ENCODE data around the gene PGF.

Gene PGF

DNA sequence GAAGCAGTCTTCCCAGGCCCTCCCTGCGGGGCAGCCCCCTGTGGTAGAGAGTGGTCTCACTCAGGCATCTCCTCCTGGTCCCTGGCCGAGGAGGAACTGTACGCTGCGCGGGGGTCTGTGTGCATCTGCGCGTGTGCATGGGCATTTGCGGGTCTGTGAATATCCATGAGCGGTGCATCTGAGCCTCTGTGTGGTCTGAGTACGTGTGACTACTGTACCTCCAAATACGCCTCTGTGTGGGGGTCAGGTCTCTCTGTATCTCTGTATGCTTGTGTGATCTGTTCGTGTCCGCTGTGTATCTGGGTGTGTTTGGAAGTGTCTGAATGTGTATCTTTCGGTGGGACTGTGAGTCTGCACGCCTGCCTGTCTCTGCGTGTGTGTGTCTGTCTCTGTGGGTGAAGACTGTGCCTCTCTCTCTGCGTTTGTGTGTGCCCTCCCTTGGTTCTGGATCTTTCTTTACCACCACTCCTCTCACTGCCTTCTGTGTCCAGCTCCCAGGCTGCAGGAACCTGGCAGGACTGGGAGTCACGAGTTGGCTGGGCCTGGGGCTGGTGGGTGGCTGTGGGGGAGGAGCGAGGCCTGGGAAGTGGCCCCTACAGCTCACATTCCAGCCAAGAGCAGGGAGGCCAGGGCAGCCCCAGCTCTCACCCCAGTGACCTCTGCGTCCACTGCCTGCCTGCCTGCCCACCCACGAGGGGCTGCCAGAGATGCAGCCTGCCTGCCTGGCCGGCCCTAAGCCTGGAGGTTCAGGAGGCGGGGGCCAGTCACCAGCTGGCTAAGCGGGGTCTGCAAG lies 1.1 kb upstream of the PGF start:
- no peak for DNase-seq (ENCODE audit: low read depth, low spot score)

DNA sequence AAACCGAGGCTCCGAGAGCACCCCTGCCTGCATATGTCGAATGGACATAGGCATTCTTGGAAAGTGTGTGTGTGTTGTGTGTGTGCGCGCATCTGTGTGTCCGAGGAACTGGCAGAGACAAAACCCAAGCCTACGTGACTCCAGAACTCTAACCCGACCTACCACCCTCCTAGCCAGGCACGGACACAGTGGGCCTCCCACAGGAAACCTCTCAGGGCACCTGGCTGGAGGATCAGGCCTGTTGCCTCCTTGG lies 556 bp upstream of the PGF start:
- no peak for DNase-seq (ENCODE audit: low read depth, low spot score)

DNA sequence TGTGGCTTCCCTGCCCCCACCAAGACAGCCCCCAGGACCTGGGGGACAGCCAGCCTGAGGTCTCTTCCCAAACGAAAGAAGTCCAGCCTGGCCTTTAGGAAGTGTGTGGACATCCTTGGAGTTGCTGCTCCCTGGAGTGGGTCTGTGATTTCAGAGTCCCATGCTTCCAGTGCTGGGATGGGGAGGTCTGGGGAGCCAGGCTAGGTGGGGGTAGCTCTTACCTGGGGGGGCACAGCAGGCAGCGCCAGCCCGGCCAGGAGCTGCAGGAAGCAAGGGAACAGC lies 509 bp downstream of the PGF start:
- no peak for DNase-seq (ENCODE audit: low read depth, low spot score)

DNA sequence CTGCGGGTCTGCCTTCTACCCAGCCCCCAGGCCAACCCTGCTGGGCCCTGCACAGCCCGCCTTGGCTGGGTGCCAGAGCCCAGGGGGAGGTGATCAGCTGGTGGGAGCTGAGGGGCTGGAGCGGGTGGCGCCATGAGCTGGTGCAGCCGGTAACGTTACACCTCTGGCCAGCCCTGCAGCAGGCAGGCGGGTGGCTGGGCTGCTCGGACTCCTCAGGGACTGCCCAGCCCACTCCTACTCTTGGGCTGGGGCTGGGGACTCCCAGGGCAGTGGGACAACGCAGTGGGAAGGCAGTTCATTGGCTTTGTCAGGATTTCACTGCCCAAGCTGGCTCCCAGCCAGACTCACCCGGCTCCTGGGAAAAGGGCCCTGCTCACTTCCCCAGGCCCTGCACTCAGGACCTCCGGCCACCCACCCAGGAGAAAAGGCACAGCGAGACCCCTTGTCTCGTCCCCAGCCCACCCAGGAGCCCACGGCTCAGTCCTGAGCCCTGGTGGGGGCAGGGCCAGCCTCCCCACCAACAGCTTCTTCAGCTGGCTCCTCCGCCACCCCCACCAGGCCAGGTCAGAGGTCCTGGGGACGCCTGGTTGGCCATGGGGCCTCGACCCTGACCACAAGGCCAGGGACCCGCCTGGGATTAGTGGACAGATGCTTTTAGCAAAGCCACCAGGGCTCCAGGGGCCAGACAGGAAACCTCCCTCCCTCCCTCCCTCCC lies 1.0 kb downstream of the PGF start:
- DNase-seq (ENCODE audit: low read depth, low spot score) = no peak

DNA sequence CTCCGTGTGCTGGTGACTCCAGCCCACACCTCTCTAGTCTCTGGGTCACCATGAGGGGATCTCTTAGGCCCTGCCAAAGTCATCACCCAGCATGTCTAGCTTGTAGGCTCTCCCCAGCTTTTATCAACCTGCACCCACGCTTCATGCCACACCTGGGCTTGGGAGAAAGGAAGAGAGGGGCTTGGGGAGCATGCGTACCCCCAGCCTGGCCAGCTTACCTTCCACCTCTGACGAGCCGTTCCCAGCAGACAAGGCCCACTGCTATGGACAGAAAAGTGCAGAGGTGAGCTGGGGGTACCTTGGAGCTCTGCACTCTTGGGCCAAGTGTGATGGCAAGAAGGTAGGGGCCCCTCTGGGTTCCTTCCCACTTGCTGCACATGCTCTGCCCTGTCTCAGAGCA lies 1.7 kb downstream of the PGF start:
- no peak for DNase-seq (ENCODE audit: low read depth, low spot score)

DNA sequence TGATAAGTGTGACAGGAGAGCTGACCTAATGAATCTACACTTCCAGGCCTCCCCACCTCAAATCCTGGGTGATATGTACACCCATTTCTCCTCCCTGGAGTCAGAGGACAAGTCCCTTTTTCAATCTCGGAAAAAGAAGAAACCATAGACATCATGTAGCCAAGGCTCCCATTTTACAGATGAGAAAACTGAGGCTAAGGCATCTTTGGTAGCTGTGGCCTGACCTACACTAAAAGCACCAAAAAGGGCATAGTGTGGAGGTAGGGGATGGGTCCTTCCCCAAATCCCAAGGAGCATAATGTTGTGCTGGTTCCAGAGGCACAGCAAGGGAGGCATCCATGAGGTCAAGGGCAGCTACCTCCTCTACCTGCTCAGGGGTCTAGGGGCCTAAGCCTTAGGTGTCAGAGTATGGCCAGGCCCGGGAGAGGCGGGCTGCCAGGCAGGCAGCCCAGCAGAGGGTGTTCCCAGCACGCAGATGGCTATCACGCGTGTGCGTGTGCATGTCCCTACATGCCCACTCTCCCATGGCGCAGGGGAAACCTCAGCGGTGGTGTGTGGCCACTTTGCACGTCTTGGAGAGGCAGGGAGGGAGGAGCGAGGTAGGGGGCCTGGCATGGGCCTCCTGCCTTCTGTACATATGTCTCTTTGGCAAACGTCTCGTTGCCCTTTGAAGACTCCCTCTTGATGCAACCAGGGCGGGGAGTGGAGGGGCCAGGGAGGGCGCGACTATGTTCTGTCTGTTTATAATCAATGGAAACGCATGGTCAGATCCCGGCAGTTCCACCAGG lies 2.5 kb downstream of the PGF start:
- DNase-seq (ENCODE audit: low read depth, low spot score) = no peak

DNA sequence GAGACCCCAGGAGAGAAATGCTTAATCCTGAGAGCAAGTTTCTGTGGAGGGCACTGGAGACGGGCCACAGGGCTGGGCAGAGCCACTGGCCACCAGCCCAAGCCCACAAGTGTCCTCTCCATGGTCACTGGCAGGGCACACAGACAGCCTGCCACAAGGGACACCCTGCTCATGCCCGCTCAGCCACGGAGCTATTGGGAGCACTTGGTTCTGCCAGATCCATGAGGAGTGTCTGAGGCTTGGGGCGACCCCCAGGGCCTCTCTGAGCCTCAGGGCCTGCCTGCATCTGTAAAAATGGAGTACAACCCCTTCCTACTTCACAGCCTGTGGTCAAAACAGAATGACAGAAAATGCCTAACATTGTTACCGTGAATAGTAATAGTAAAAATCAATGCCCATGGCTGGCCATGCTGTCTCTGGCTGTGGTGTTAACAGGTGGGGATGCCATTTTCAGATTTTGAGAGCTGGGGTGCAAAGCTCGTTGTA lies 3.2 kb downstream of the PGF start:
- DNase-seq (ENCODE audit: low read depth, low spot score) = no peak

DNA sequence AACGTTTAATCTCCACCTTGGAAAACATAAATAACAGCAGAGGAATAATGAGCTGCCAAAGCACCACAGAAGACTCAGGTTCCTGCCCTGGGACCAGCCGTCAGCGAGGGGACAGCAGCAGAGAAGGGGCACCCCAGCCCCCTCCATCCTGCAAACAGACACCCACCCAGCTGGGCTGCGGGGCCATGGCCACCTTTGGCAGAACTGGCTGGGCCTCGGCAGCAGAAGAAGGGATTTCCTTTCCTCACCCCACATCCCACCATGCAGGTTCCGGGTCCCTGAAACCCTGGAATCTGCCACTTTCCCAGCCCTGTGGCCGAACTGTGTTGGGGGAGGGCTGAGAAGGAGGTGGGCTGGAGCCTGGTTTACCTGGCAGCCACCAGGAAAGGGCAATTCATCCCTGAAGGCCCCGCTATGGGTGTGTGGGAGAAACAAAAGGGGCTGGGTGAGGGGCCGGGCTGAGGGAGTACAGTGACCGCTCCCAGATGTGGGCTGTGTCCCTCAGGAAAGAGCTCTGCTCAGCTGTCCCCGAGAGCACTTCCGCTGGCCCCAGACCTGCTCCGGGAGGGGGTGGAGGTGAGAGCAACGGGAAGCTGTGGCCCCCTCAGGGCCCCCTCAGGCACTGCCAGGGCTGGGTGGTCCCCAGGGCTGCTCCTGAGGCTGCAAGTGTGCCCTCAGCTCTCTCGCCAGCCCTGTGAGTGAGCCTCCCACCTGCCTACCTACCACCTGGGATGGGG lies 3.8 kb downstream of the PGF start:
- DNase-seq (ENCODE audit: low read depth, low spot score) = no peak

DNA sequence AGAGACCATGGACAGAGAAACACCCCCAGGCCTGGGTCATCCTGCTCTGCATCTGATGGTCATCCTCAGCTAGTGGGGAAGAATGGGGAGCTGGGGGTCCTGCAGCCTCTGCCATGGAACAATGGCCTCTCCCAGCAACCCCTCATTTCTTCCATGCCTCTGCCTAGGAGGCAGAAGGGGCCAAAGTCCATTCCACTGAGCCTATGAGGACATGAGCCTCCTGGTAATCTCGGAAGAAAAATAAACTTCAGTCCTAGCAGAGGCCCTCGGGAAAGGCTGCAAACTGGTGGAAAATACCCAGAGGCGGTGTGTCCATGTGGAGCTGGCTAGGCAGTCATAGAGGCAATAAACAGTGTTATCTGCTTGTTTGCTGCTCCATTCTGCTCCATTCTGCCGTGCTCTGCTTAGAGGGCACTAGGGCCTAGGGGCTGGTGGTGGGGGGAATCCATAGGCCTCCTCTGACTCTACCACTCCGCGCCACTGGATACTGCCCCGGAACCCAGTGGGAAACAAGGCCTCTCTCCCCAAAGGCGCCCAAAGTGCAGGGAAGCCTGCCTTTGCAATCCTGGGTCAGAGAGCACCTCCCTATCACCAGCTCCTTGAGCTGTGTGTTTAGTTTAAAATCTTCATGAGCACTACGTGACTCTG lies 4.5 kb downstream of the PGF start:
- DNase-seq (ENCODE audit: low read depth, low spot score) = no peak

DNA sequence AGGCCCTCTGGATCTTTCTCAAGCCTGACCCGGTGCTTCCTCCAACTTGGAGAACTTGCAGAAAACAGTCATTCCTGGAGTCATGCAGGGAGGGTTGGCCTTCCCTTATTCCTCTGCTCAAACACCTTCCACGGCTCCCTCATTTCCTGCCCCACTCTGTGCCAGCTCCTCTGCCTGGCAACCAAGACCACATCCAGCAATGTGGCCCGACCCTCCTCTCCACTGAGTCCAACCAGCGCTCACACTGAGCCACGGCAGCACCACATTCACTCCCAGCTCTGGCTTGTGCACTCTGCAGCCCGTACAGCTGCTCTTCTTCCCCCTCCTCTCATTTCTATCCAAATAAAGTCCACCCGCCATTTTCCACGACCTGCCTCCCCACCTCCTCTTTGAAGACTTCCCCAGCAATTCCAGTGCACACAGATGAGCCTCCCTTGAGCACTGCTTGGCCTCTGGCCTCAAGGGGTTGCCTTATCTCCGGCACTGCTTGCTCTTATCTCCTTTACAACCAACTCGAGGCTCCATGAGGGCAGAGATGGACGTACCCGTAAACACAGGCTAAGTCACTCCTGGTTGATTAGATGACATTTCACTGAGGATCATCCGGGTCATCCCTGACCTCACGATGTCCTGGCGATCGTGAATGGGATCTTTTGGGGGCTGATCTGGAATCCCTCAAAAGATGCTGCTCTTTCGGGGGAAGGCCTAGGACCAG lies 5.4 kb downstream of the PGF start:
- DNase-seq (ENCODE audit: low read depth, low spot score) = no peak

DNA sequence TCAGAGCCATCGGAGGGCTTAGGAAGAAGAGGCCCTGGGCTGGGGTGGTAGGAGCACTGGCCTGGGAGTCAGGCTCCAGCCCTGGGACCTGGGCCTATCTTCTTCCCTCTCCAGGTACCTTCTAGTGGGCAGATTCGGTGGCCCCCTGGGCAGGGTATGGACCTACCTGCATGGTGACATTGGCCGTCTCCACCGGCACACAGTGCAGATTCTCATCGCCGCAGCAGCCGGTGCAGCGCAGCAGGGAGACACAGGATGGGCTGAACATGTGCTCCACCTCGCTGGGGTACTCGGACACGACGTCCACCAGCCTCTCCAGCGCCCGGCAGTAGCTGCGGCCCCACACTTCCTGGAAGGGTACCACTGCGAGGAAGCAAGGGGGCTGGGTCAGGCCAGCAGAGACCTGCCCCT lies 6.2 kb downstream of the PGF start:
- DNase-seq (ENCODE audit: low read depth, low spot score) = no peak

DNA sequence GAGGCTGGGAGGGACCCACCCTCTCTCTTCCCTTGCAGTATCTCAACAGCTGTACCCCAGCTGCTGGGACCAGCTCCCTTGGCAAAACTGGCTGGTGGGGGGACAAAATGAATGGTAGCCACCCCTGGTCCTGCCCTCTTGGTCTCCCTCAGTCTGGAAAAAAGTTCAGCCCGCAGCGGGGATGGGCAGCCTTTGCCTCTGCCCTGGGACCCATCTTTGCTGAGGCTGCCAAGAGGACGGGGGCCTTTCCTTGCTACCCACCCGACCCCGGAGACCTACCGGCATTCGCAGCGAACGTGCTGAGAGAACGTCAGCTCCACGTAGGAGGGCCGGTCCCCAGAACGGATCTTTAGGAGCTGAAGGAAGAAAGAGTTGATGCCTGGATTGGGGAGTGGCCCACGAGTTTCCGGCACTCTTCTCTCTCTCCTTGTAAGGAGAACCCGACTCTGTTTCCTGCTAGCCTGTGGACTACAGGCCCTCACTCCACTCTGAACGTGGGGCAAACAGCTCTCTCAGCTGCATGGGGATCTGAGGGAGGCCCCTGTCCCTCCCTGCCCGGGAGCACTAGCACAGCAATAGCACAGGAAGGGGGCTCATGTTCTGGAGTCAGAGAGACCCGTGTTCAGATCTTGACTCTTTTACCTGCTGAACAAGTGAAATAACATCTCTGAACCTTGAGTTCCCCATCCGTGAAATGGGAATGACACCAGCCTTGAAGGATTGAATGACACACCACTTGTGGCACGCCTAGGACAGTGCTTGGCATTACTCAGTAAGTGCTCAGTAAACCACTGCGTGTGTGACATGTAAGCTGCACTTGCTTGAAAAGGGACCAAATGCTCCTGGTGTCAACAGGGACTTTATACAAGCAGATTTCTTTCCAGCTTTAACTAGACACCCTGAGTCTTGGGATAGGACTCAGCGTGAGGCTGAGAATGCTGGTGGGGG lies 6.9 kb downstream of the PGF start:
- no peak for DNase-seq (ENCODE audit: low read depth, low spot score)

DNA sequence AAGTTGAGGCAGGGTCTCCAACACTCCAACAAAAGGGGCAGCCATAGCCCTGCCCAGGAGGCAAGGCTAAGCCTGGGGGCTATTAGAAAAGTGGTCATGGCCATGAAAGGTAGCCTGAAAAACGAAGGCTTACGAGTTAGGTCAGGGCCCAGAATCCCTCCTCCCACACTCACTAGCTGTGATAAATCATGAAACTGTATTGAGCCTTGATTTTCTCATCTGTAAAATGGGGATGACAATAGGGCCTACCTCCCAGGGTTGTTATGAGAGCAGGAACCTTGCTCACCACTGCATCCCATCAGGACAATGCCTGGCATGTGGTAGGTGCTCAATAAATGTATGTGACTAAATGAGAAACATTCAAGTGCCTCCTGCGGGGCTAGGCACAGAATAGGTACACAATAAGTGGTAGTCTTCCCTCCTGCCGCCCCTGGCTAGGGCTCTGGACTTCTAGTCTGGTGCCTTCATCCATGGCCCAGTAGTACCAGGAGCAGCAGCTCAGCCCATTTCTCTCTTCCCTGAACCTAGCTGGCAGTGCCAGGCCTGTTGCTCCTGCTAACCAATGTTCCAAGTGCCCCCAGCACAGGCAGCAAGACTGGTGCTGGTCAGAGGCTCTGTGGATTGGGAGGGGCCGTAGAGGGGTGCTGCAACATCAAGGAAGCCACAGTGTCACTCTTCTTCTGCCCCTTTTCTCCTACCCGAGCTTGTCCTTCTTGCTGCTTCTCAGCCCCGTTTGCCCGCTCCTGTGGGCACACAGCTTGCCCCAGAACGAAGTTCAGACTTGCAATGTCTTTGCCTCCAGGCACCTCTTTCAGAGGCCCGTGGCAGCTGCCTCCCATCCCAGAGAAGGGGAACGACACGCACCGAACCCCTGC lies 7.8 kb downstream of the PGF start:
- no peak for DNase-seq (ENCODE audit: low read depth, low spot score)

DNA sequence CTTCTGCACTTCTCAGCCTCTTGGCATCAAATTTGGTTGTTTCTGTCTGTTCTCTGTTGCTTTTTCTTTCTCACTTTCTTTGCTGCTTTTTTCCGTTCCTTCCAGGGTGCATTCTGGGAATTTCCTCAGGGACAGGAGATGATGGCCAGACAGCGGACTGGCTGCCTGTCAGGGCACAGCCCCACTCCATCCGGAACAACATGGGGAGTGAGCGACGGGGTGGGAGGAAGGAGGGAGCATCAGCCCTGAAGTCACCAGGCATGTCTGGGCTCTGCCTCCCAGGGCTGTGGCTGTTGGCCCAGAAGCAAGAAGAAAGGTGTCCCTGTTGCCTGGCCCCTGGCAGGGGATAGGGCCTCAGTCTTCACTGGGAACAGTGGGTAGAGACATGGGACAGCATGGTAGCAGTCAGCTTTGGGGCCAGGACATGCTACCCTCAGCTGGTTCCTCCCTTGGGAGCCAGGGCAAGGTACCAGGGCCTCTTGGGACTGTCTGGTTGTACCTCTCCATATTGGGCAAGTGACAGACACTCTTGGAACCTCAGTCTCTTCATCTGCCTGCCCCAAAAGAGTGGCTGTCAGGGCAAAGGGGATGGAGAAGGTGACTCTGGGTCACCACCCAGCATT lies 8.6 kb downstream of the PGF start:
- DNase-seq (ENCODE audit: low read depth, low spot score) = no peak

DNA sequence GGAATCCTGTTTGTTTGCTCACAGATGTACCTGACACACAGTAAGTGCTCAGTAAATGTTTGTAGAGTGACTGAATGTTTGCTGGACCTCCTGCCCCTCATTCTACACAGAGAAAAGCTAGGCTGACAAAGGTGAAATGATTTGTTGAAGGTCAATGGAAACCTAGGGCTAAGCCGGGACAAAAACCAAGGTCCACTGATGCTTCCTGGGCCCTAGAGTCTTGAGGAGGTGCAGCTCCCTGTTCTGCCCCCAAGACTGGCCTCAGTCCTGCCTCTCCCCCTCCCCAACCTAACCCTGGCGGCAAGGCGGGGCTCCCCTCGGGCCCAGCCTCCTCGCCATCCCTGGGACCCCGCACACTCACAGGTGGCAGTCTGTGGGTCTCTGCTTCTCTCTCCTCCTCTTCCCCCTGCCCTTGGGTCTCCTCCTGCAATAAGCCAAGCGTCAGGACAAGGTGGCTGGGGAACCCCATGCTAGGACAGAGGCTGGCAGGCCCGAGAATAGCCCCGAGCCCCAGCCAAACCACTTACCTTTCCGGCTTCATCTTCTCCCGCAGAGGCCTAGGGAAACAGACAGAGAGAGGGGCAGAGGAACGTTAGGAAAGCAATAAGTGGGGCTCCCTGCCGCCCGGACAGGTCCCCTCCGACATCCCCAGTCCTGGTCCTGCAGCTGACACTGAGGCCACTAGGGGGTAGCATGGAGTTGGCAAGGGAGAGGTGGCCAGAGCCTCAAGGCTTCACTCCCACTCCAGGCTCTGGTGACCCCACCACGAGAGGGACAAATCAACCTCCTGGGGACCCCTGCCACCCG lies 9.3 kb downstream of the PGF start:
- DNase-seq (ENCODE audit: low read depth, low spot score) = peak; percentile 50

DNA sequence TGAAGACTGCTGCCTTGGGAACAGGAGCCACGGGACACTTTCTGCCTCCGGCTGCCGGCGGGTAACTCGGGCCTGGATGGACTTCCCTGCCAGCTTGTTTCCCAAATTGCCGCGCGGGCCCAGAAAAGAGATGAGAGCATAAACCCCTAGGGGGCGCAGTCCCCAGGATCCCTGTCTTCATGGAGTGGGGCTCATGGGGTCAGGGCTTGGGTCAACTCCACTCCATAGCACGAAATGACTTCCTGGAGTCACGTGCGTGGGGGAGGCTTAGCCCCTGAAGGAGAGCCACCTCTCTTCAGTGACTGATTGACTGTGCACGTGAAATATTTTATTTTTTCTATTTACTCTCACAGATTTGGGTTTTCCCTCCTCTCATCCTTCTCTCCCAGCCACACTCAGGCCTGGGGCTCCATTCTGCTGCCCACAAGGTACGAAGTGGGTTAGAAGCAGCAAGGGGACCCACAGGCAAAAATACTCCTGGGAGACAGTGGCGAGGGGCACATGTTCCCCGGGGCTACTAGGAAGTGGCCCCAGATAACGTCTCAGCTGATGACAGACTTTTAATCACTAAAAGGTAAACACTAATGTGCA lies 10.0 kb downstream of the PGF start:
- no peak for DNase-seq (ENCODE audit: low read depth, low spot score)

DNA sequence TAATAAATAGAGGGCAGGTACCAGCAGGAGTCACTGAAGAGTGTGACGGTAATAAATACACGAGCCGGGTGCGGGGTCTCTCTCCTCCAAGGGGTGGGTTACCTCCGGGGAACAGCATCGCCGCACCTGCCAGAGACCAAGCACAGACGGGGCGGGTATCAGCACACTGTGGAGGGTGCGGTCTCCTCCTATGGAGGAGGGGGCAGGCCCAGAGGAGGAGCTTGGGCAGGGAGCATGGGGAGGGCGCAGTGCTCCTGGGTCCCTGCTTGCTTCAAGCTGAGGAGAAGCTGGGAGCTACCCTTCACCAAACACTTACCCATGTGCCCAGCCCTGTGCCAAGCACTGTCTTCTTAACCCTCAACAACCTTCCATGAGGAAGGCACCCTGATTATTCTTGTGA lies 12.8 kb downstream of the PGF start:
- DNase-seq (ENCODE audit: low read depth, low spot score) = no peak
